Measurements from ENCODE around the gene GEMIN2. TPM values are rescaled to one million over a fixed set of nuclear protein-coding genes. Genes with fewer than 3 reads are reported as not detected.
A peak's percentile ranks its signal among the peaks of the same experiment; 100 is the strongest.
"Not testable (repeated sequence)": the region's sequence is repeated elsewhere in the genome, so short reads cannot be mapped to it uniquely, and the experiment has no call there.

The GEMIN2 gene
- total RNA-seq, 1 donor from 2014 or later = 5.1 TPM

DNA sequence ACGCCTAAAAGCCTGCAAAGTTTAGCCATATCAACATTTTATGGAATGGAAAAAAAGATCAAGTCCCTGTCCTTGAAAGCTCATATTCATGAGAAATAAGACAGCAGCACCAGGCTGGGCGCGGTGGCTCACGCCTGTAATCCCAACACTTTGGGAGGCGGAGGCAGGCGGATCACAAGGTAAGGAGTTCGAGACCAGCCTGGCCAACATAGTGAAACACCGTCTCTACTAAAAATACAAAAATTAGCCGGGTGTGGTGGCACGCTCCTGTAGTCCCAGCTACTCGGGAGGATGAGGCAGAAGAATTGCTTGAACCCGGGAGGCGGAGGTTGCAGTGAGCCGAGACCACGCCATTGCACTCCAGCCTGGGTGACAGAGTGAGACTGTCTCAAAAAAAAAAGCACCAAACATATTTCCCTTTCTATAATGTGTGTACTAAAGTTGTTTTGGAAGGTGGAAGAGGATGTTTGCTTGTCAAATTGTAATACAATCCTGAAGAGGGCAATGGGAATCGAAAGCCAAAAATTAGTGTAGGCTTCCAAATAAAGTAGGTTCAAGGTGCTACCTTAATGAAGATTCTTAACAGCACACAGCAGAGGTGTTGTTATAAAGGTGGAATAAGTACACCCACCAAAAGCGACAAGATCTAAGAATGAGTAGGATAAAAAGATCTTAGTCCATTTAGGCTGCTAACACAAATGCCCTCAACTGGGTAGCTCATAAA, 9.9 kb upstream of the GEMIN2 start:
- intact Hi-C loops (cut with DNase I) = loop anchor here (10.0 kb wide), 1 partner anchor 321 kb away; no protein-coding TSS in a partner anchor
- DNase-seq; ATAC-seq (ENCODE audit: poor library complexity): not testable (repeated sequence)

GRCh38 chr14:39107591-39107996, 6.5 kb upstream of the GEMIN2 start:
- DNase-seq = no peak
- intact Hi-C loops (cut with DNase I) = loop anchor here (10.0 kb wide), 1 partner anchor 317 kb away; no protein-coding TSS in a partner anchor
- no peak for ATAC-seq (ENCODE audit: poor library complexity)

GRCh38 chr14:39108791-39109190, 5.3 kb upstream of the GEMIN2 start:
- DNase-seq = no peak
- intact Hi-C loops (cut with DNase I) = loop anchor here (10.0 kb wide), 1 partner anchor 316 kb away; no protein-coding TSS in a partner anchor
- ATAC-seq (ENCODE audit: poor library complexity) = no peak

DNA sequence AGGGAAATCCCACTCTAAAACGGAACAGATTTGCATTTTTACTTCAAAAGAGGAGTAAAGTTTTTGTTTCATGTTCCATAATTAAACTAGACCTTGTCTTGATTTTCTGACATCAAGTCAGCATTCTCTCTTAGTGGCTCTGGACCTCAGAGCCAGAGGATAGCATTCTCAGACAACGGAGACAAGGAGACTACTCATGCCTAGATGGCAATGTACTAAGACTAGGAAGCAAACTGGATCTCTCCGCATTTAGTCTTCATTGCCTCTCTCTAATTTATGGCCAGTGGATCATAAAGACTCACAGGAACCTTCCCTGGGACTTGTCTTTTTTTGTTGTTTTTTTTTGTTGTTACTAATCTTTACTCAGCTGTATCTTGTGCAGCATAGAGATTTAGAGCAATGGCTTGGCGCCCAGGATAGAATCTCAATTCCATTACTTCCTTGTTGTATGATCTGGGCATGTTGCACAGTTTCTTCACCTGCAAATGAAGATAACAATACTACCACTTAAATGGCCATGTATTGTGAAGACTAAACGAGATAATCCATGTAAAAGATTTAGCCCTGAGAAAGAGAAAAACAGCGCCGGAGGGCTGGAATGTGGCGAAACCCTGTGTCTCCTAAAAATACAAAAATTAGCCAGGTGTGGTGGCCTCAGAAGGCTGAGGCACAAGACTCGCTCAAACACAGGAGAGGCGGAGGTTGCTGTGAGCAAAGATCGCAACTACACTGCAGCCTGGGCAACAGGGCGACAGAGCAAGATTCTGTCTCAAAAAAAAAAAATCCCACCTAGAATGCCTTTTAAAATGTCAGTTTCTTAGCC, 4.0 kb upstream of the GEMIN2 start:
- no peak for DNase-seq
- no peak for ATAC-seq (ENCODE audit: poor library complexity)
- intact Hi-C loops (cut with DNase I) = loop anchor here (10.0 kb wide), 1 partner anchor 315 kb away; no protein-coding TSS in a partner anchor

DNA sequence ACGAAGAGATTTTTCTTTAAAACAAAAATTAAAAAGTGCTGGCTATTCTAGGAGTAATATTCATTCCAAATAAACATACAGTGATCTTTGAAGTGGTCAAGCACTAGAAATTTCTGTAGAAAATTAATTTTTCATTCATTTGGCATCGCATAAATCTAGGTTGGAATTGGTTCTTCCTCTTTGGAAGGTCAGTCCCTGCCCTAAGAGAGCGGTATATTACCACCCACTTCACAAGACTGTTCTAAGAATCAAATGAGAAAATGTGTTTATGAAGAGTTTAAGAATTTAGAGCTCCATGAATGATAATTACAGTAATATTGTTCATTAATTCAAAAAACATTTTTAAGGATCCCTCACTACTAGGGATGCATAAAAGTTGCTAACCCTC, 444 bp upstream of the GEMIN2 start:
- ATAC-seq (ENCODE audit: poor library complexity) (peak; percentile 17), DNase-seq (no peak)
- intact Hi-C loops (cut with DNase I) = no loop called here

GRCh38 chr14:39122330-39123138, 8.4 kb downstream of the GEMIN2 start:
- intact Hi-C loops (cut with DNase I) = no loop called here
- ATAC-seq (ENCODE audit: poor library complexity) = no peak
- no peak for DNase-seq

DNA sequence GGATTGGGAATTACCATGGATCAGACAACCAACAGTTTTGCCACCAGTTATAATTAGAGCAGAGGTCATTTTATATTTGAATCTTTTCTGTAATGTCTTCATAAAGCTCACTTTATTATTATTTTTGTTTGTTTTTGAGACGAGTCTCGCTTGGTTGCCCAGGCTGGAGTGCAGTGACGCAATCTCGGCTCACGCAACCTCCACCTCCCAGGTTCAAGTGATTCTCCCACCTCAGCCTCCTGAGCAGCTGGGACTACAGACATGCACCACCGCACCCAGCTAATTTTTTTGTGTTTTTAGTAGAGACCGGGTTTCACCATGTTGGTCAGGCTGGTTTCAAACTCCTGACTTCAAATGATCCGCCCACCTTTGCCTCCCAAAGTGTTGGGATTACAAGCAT, 23.7 kb downstream of the GEMIN2 start:
- ATAC-seq (ENCODE audit: poor library complexity); DNase-seq; intact Hi-C loops (cut with DNase I): not testable (repeated sequence)

GRCh38 chr14:39138440-39138839, 24.3 kb downstream of the GEMIN2 start:
- intact Hi-C loops (cut with DNase I) = no loop called here
- ATAC-seq (ENCODE audit: poor library complexity) (no peak), DNase-seq (no peak)

DNA sequence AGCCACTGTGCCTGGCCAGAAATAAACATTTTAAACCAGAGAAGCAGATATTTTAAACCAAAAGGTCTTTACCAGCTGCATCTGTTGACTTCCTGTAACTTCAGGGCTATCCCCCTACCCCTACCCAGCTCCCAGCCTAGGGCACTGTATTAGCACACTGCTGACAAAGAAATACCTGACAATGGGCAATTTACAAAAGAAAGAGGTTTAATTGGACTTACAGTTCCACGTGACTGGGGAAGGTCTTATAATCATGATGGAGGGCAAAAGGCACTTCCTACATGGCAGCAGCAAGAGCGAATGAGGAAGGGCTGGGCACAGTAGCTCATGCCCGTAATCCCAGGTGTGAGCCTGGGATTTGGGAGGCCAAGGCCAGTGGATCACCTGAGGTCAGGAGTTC, 26.0 kb downstream of the GEMIN2 start:
- intact Hi-C loops (cut with DNase I) = no loop called here
- ATAC-seq (ENCODE audit: poor library complexity) (no peak), DNase-seq (no peak)

DNA sequence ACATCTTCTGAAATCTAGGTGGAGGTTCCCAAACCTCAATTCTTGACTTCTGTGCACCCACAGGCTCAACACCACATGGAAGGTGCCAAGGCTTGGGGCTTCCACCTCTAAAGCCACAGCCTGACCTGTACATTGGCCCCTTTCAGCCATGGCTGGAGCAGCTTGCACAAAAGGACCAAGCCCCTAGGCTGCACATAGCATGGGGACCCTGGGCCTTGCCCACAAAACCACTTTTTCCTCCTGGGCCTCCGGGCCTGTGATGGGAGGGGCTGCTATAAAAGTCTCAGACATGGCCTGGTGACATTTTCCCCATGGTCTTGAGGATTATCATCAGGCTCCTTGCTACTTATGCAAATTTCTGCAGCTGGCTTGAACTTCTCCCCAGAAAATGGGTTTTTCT, 27.5 kb downstream of the GEMIN2 start:
- DNase-seq; ATAC-seq (ENCODE audit: poor library complexity); intact Hi-C loops (cut with DNase I): not testable (repeated sequence)

- DNase-seq; intact Hi-C loops (cut with DNase I); ATAC-seq (ENCODE audit: poor library complexity): not testable (repeated sequence)
These were observed 29.1 kb downstream of the GEMIN2 start for GRCh38 chr14:39143226-39143625.

DNA sequence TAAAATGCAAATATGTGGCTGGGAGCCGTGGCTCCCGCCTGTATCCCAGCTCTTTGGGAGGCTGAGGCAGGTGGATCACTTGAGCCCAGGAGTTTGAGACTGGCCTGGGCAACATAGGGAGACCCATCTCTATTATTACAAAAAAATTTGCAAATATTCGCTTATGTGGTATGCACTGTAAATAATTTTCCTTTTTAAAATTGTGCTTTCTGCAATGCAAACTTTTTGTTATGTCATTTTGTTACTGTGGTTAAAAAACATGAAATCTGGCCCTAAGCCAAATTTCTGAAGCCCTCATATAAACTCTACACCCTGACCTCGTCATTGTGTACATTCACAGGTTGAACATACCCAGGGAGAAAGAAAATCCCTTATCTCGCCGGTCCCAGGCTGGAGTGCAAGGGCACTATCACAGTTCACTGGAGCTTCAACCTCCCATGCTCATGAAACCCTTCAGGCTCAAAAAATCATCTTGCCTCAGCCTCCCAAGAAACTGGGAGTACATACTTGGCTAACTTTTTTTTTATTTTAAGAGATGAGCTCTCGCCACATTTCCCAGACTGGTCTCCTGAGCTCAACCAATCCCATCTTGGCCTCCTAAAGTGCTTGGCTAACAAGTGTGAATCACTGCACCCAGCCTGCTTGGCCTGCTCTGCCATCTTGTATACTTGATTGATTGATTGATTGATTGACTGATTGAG, 31.3 kb downstream of the GEMIN2 start:
- DNase-seq = no peak
- ATAC-seq (ENCODE audit: poor library complexity) = no peak
- intact Hi-C loops (cut with DNase I) = no loop called here

DNA sequence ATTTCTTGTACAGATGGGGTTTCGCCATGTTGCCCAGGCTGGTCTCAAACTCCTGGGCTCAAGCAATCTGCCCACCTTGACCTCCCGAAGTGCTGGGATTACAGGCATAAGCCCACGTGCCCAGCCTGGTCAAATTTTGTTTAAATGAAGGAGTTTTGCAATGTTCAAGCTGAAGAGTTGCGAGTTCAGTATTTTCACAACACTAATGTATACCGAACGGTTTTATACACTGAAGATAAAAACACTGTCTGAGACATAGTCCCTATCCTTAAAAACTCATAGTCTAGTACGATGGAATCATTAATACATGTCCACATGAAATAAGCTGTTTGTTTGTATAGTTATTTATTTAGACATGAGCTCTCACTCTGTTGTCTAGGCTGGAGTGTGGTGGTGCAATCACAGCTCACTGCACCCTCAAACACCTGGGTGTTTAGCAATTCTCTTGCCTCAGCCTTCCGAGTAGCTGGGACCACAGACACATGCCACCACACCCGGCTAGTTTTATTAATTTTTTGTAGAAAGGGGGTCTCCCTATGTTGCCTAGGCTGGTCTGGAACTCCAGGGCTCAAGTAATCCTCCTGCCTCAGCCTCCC, 40.6 kb downstream of the GEMIN2 start:
- DNase-seq (no peak), ATAC-seq (ENCODE audit: poor library complexity) (no peak)
- intact Hi-C loops (cut with DNase I) = no loop called here

- DNase-seq (no peak), ATAC-seq (ENCODE audit: poor library complexity) (no peak)
- intact Hi-C loops (cut with DNase I) = no loop called here
These were observed 43.4 kb downstream of the GEMIN2 start for GRCh38 chr14:39157491-39157890.

- ATAC-seq (ENCODE audit: poor library complexity) = no peak
- intact Hi-C loops (cut with DNase I) = no loop called here
- DNase-seq = no peak
These were observed 44.2 kb downstream of the GEMIN2 start for GRCh38 chr14:39158222-39158858.

- intact Hi-C loops (cut with DNase I) = no loop called here
- DNase-seq = no peak
- no peak for ATAC-seq (ENCODE audit: poor library complexity)
These were observed 46.4 kb downstream of the GEMIN2 start for GRCh38 chr14:39160494-39160893.

DNA sequence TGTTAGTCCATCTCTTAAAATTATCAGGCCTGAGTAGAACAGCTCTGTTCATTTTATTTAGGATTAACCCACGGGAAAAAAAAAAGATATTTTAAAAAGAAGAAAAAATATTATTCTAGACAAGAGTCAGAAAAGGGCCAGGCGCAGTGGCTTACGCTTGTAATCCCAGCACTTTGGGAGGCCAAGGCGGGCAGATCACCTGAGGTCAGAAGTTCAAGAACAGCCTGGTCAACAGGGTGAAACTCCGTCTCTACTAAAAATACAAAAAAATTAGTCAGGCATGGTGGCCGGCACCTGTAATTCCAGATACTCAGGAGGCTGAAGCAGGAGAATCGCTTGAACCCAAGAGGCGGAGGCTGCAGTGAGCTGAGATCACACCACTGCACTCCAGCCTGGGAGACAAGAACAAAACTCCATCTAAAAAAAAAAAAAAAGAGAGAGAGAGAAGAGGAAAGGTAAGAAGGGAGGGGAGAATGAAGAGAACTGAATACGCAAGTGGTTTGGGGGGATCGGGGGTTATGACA, 53.7 kb downstream of the GEMIN2 start:
- intact Hi-C loops (cut with DNase I); DNase-seq; ATAC-seq (ENCODE audit: poor library complexity): not testable (repeated sequence)

All from Right ventricle myocardium superior (tissue), 1 donor.